ENCODE measurements around the gene MORN2.

MORN2 gene

GRCh38 chr2:38892819-38893218 is 17.0 kb downstream of the MORN2 start:
- no peak for DNase-seq

DNA sequence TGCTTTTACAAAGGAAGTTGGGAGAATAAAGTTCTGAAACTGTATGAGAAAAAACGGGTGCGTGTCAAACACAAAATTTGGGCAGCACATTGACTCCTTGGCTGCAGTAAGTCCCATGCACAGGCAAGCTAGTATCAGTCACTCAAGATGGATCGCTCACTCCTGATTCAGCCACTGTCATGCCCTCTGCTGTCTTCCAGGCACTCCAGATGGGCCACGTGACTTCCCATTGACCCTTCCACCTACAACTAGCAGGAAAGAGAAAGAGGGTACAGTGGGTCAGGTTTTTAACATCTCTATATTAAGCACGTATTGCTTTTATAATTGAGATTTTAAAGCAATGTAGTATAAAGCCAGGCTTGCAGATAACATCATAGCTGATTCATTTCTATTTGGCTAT is 22.5 kb downstream of the MORN2 start:
- no peak for DNase-seq

DNA sequence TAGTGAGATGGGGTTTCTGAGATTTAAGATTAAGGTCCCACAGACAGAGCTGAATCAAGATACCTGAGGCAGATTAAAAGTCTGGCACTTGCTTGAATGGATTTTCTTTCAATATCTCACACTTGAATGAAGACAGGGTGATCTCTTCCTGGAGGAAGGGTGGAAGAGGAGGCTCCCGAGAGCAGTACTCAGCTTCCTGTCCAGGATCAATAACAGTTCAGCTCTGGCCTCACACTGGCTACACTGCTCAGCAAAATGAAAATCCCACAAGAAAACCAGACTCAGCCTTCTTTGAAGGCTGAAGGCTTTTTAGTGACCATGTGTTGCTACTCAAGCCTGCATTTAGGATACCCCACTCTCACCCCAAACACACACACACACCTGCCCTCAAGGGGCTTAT is 24.9 kb downstream of the MORN2 start:
- DNase-seq, result no peak

DNA sequence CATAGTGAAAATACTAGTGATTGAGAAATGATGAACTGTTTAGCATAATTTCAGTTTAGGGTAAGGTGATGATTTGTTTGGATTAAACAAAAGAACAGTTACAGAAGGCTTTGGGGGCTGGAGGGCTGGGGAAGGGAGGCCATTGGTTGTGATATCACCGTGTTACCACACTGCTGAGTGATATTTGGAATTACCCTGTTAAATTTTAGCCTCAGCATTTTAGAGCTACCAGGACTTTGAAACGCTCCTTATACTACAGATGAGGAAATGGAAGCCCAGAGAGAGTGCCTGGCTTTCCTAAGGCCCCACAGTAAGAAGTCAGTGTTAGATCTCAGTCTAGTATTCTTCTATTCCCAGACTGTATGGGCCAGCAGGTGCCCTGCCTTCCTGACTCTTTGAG is 29.5 kb downstream of the MORN2 start:
- DNase-seq, result no peak

DNA sequence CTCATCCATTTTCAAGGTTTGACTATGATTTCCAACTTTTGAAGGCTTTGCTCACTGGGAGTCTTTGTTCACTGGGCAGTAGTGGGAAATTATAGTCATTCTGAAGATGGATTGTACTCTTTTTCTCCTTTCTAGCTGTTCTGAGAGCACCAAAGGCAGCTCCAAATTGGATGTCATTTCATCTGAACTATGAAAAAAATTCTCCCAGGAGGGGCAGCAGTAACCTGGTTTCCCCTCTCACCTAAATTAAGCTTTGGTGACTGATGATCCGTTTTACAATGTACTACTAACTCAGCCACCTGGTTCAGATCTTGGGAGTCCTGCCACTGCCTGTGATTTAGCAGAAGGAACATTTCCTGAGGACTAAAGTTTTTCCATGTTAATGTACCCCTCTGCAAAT is 31.5 kb downstream of the MORN2 start:
- no peak for DNase-seq

GRCh38 chr2:38907743-38908562 is 32.2 kb downstream of the MORN2 start:
- no peak for DNase-seq

- no peak for DNase-seq
Measured at GRCh38 chr2:38909872-38910271, 34.1 kb downstream of the MORN2 start.

GRCh38 chr2:38911191-38911590 is 35.4 kb downstream of the MORN2 start:
- no peak for DNase-seq

DNA sequence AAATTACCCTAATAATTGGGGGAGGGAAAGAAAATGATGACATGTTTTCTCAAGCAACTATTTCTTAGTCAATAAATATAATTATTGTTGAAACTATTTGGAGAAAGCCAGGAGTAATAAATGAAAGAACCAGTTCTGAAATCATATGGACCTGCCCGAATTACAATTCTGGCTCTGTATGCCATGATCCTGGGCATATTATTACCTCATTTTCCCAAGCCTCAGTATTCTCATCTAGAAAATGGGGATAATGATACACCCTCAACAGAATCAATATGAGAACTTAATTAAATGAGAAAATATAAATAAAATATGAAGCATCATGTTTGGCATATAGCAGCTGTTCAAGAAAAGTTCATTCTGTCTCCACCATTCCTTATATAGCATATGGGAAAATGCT is 36.8 kb downstream of the MORN2 start:
- DNase-seq, result no peak

- no peak for DNase-seq
Measured at GRCh38 chr2:38922389-38922788, 46.6 kb downstream of the MORN2 start.

GRCh38 chr2:38922902-38923301 is 47.1 kb downstream of the MORN2 start:
- no peak for DNase-seq

GRCh38 chr2:38925982-38926381 is 50.2 kb downstream of the MORN2 start:
- no peak for DNase-seq

- DNase-seq, result no peak
Measured at GRCh38 chr2:38930600-38930999, 54.8 kb downstream of the MORN2 start.
